H9 (cell line): ENCODE results near the gene PLEKHA7. TPM values are rescaled to one million over a fixed set of nuclear protein-coding genes. Genes with fewer than 3 reads are reported as not detected.

Experiments
- DNase-seq: peaks from one replicate; pipeline ENCODE4 v3.0.0-alpha.2; 2017
- H2AFZ ChIP-seq: one replicate; pipeline ENCODE4 v1.6.1; 2013; ENCODE audit warnings: mild to moderate bottlenecking, low read length, control low read depth, moderate library complexity
- H2AK5ac ChIP-seq: 2 replicates; pipeline ENCODE4 v1.6.1; 2013; ENCODE audit warnings: low read length, control low read depth, mixed read lengths; ENCODE audit not compliant: insufficient read length
- H2BK120ac ChIP-seq: one replicate; pipeline ENCODE4 v1.6.1; 2013; ENCODE audit warnings: low read depth, mild to moderate bottlenecking, low read length, control low read depth, inconsistent platforms; ENCODE audit not compliant: poor library complexity, severe bottlenecking
- H2BK12ac ChIP-seq: 2 replicates; pipeline ENCODE4 v1.6.1; 2013; ENCODE audit warnings: low read length, control low read depth, mixed read lengths, low read depth; ENCODE audit not compliant: insufficient read length
- H2BK15ac ChIP-seq: 2 replicates; pipeline ENCODE4 v1.6.1; 2013; ENCODE audit warnings: low read depth, low read length, control low read depth
- H2BK20ac ChIP-seq: one replicate; pipeline ENCODE4 v1.6.1; 2013; ENCODE audit warnings: low read depth, mild to moderate bottlenecking, low read length, control low read depth, inconsistent platforms; ENCODE audit not compliant: poor library complexity, severe bottlenecking
- H2BK5ac ChIP-seq: 2 replicates; pipeline ENCODE4 v1.6.1; 2013; ENCODE audit warnings: low read length, control low read depth, mixed read lengths; ENCODE audit not compliant: insufficient read length
- H3K14ac ChIP-seq: 2 replicates; pipeline ENCODE4 v1.6.1; 2013; ENCODE audit warnings: low read length, control low read depth; ENCODE audit not compliant: insufficient read depth
- H3K18ac ChIP-seq: 2 replicates; pipeline ENCODE4 v1.6.1; 2013; ENCODE audit warnings: low read depth, mild to moderate bottlenecking, mixed read lengths, low read length, control low read depth; ENCODE audit not compliant: insufficient read length
- H3K23ac ChIP-seq: 2 replicates; pipeline ENCODE4 v1.6.1; 2013; ENCODE audit warnings: low read length, control low read depth, mixed read lengths, low read depth; ENCODE audit not compliant: insufficient read length
- H3K23me2 ChIP-seq: 2 replicates; pipeline ENCODE4 v1.6.1; 2013; ENCODE audit warnings: low read depth, mild to moderate bottlenecking, mixed read lengths, low read length, control low read depth; ENCODE audit not compliant: insufficient read length, poor library complexity, severe bottlenecking
- H3K27ac ChIP-seq: 2 replicates; pipeline ENCODE4 v1.5.1; 2013; ENCODE audit warnings: low read length, control low read depth, mixed read lengths, low read depth; ENCODE audit not compliant: insufficient read length
- H3K27me3 ChIP-seq: 2 replicates; pipeline ENCODE4 v1.6.1; 2013; ENCODE audit warnings: low read length, control low read depth, inconsistent platforms; ENCODE audit not compliant: insufficient read depth
- H3K4ac ChIP-seq: 2 replicates; pipeline ENCODE4 v1.6.1; 2013; ENCODE audit warnings: low read depth, mild to moderate bottlenecking, control low read depth, inconsistent platforms, low read length, moderate library complexity
- H3K4me1 ChIP-seq: 2 replicates; pipeline ENCODE4 v1.6.1; 2013; ENCODE audit warnings: low read length, control low read depth, inconsistent platforms; ENCODE audit not compliant: insufficient read depth
- H3K4me2 ChIP-seq: 2 replicates; pipeline ENCODE4 v1.6.1; 2013; ENCODE audit warnings: low read length, control low read depth, mixed read lengths; ENCODE audit not compliant: insufficient read length, insufficient read depth
- H3K56ac ChIP-seq: 2 replicates; pipeline ENCODE4 v1.6.1; 2013; ENCODE audit warnings: low read depth, mild to moderate bottlenecking, mixed read lengths, low read length, control low read depth; ENCODE audit not compliant: insufficient read length
- H3K79me1 ChIP-seq: 2 replicates; pipeline ENCODE4 v1.6.1; 2013; ENCODE audit warnings: low read depth, mild to moderate bottlenecking, moderate library complexity, low read length, control low read depth, inconsistent platforms; ENCODE audit not compliant: insufficient read depth, poor library complexity, severe bottlenecking
- H3K79me2 ChIP-seq: 2 replicates; pipeline ENCODE4 v1.6.1; 2013; ENCODE audit warnings: low read length, control low read depth, inconsistent platforms; ENCODE audit not compliant: insufficient read depth
- H3K9ac ChIP-seq: 2 replicates; pipeline ENCODE4 v1.6.1; 2013; ENCODE audit warnings: low read length, control low read depth, mixed read lengths; ENCODE audit not compliant: insufficient read length; ENCODE audit errors: extremely low read depth
- H3K9me3 ChIP-seq: one replicate; pipeline ENCODE4 v1.6.1; 2013; ENCODE audit warnings: low read depth, low read length, inconsistent platforms; ENCODE audit not compliant: control insufficient read depth
- H3T11ph ChIP-seq: one replicate; pipeline ENCODE4 v1.6.1; 2013; ENCODE audit warnings: mild to moderate bottlenecking, low read length, control low read depth, inconsistent platforms
- H4K20me1 ChIP-seq: one replicate; pipeline ENCODE4 v1.6.1; 2013; ENCODE audit not compliant: control insufficient read depth, insufficient read length, insufficient read depth
- H4K5ac ChIP-seq: 2 replicates; pipeline ENCODE4 v1.6.1; 2013; ENCODE audit warnings: low read depth, mild to moderate bottlenecking, mixed read lengths, low read length, control low read depth; ENCODE audit not compliant: insufficient read length
- H4K8ac ChIP-seq: replicated peaks from 2 replicates; pipeline ENCODE4 v1.6.1; 2013; ENCODE audit warnings: low read length, control low read depth, mixed read lengths, low read depth; ENCODE audit not compliant: insufficient read length
- H4K91ac ChIP-seq: 2 replicates; pipeline ENCODE4 v1.6.1; 2013; ENCODE audit warnings: low read depth, mild to moderate bottlenecking, moderate library complexity, mixed read lengths, low read length, control low read depth; ENCODE audit not compliant: insufficient read length
- H3K27ac Mint-ChIP-seq, 3 experiments: 2 replicates in 2 of 3; 3 replicates in 1 of 3; pipeline ENCODE4 v1.8.0; 2020 to 2021; ENCODE audit warnings: mixed read lengths in 3 of 3, mild to moderate bottlenecking in 1 of 3, moderate library complexity in 1 of 3
- H3K27me3 Mint-ChIP-seq: 2 replicates; pipeline ENCODE4 v1.8.0; 2021; ENCODE audit warnings: low read depth, mild to moderate bottlenecking, moderate library complexity, mixed read lengths
- H3K36me3 Mint-ChIP-seq, 3 experiments: 2 replicates in 2 of 3; 3 replicates in 1 of 3; pipeline ENCODE4 v1.8.0; 2020 to 2021; ENCODE audit warnings: low read depth in 3 of 3, mixed read lengths in 3 of 3; ENCODE audit not compliant: insufficient read depth in 1 of 3
- H3K4me1 Mint-ChIP-seq, 2 experiments: 2 replicates each; pipeline ENCODE4 v1.8.0; 2020; ENCODE audit warnings: mixed read lengths in 2 of 2
- H3K4me3 Mint-ChIP-seq, 2 experiments: 2 replicates in 1 of 2; 3 replicates in 1 of 2; pipeline ENCODE4 v1.8.0; 2020 to 2021; ENCODE audit warnings: mild to moderate bottlenecking in 2 of 2, mixed read lengths in 2 of 2, moderate library complexity in 1 of 2
- H3K9me3 Mint-ChIP-seq, 2 experiments: 2 replicates in 1 of 2; 3 replicates in 1 of 2; pipeline ENCODE4 v1.8.0; 2020; ENCODE audit warnings: mild to moderate bottlenecking in 2 of 2, mixed read lengths in 2 of 2, moderate library complexity in 1 of 2
- WGBS: extraction: QIAGEN DNeasy Blood & Tissue Kit; methylation state at CpG from one replicate; pipeline ENCODE4 v1.1.7; 2013; ENCODE audit warnings: missing lambda C conversion rate, low lambda C conversion rate, mixed read lengths; ENCODE audit not compliant: insufficient read length; ENCODE audit errors: extremely low coverage; 5-methylcytosine and 5-hydroxymethylcytosine counted together
- total RNA-seq: library from RNA; stranded (reverse); gene quantifications from 2 replicates; pipeline ENCODE4 v1.2.1, GENCODE V29; 2021
- TF ChIP-seq, protein P1 (sequence below): fragments of 200-600 bp; sonication (generic); conservative IDR thresholded peaks from 3 replicates; pipeline ENCODE4 v1.8.0; 2021; ENCODE audit warnings: antibody characterized with exemption, mild to moderate bottlenecking

PLEKHA7 gene
- total RNA-seq, 1 experiment from 2014 or later, result 21.0 TPM

- H3K23ac ChIP-seq, result no peak overlapping the region
- H2BK15ac ChIP-seq, result no peak overlapping the region
- H3K9me3 Mint-ChIP-seq, result no peaks in the 10 kb centered on the region
- no peaks in the 10 kb centered on the region for H3K23me2 ChIP-seq
- H3K27me3 ChIP-seq, result no peaks in the 10 kb centered on the region
- H4K5ac ChIP-seq, result no peak overlapping the region
- H3K27ac Mint-ChIP-seq, result no peak overlapping the region
- peaks cover 3% of the 10 kb centered on the region; the same call in 1 of the 2 replicates for H3K4me1 ChIP-seq
- no peak overlapping the region for H3K18ac ChIP-seq
- H3K4ac ChIP-seq, result no peak overlapping the region
- WGBS, result no CpG with 5 or more reads among the region's 4 CpGs
- peaks cover 25 to 26% of the 10 kb centered on the region in 2 experiments for H3K4me1 Mint-ChIP-seq
- H3K4me2 ChIP-seq, result no peak overlapping the region
- H3K14ac ChIP-seq, result no peak overlapping the region
- H3K4me3 Mint-ChIP-seq, result no peak overlapping the region
- no peaks in the 10 kb centered on the region for H3K9me3 ChIP-seq
- no peak overlapping the region for H2BK5ac ChIP-seq
- no peak overlapping the region for H2AFZ ChIP-seq
- no peak overlapping the region for H3K56ac ChIP-seq
- H2BK120ac ChIP-seq, result no peak overlapping the region
- no peak overlapping the region for H3T11ph ChIP-seq
- no peak overlapping the region for H4K8ac ChIP-seq
- TF ChIP-seq, protein P1, sequence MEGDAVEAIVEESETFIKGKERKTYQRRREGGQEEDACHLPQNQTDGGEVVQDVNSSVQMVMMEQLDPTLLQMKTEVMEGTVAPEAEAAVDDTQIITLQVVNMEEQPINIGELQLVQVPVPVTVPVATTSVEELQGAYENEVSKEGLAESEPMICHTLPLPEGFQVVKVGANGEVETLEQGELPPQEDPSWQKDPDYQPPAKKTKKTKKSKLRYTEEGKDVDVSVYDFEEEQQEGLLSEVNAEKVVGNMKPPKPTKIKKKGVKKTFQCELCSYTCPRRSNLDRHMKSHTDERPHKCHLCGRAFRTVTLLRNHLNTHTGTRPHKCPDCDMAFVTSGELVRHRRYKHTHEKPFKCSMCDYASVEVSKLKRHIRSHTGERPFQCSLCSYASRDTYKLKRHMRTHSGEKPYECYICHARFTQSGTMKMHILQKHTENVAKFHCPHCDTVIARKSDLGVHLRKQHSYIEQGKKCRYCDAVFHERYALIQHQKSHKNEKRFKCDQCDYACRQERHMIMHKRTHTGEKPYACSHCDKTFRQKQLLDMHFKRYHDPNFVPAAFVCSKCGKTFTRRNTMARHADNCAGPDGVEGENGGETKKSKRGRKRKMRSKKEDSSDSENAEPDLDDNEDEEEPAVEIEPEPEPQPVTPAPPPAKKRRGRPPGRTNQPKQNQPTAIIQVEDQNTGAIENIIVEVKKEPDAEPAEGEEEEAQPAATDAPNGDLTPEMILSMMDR, result no peak
- no peak overlapping the region for H3K9ac ChIP-seq
- no peaks in the 10 kb centered on the region for H3K27me3 Mint-ChIP-seq
- no peaks in the 10 kb centered on the region for H3K79me1 ChIP-seq
- no peaks in the 10 kb centered on the region for H4K20me1 ChIP-seq
- no peak overlapping the region for H2BK12ac ChIP-seq
- H3K79me2 ChIP-seq, result 0 out of 2 replicates have a peak, but pooled peaks cover 1% of the 10 kb centered on the region
- no peak overlapping the region for H2AK5ac ChIP-seq
- no peak overlapping the region for H2BK20ac ChIP-seq
- H4K91ac ChIP-seq, result no peak overlapping the region
- H3K27ac ChIP-seq, result no peak overlapping the region
- H3K36me3 Mint-ChIP-seq, result no peaks in the 10 kb centered on the region
- DNase-seq, result no peak
Measured at GRCh38 chr11:16942342-16942741, 71.9 kb downstream of the PLEKHA7 start.
